ENCODE results near the gene NUSAP1.
"Not testable (repeated sequence)": the region's sequence is repeated elsewhere in the genome, so short reads cannot be mapped to it uniquely, and the experiment has no call there.

Gene NUSAP1

GRCh38 chr15:41411031-41411430 lies 78.3 kb downstream of the NUSAP1 start:
- DNase-seq (ENCODE audit: low spot score), result no peak
- no peak for FAIRE-seq

GRCh38 chr15:41411441-41411840 lies 78.8 kb downstream of the NUSAP1 start:
- no peak for DNase-seq (ENCODE audit: low spot score)
- FAIRE-seq, result no peak

DNA sequence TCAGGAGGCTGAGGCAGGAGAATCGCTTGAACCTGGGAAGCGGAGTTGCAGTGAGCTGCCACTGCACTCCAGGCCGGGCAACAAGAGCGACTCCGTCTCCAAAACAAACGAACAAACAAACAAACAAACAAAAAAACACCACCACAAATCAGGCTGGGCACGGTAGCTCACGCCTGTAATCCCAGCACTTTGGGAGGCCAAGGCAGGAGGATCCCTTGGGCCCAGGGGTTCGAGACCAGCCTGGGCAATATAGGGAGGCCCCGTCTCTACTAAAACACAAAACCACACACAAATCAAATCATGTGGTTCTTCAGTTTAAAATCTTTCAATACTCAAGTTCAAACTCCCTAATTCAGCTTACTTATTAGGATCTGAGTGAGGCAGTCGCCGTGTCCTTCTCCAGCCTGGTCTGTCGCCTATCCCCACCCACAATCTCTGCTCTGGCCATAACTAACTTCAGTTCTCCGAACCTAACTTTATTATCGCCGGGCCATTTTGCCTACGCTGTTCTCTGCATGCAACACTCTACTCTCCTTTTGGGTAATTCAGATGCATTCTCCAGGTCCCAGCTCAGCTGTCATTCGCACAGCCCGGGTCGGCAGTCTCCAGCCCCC lies 83.6 kb downstream of the NUSAP1 start:
- FAIRE-seq, result no peak
- no peak for DNase-seq (ENCODE audit: low spot score)

DNA sequence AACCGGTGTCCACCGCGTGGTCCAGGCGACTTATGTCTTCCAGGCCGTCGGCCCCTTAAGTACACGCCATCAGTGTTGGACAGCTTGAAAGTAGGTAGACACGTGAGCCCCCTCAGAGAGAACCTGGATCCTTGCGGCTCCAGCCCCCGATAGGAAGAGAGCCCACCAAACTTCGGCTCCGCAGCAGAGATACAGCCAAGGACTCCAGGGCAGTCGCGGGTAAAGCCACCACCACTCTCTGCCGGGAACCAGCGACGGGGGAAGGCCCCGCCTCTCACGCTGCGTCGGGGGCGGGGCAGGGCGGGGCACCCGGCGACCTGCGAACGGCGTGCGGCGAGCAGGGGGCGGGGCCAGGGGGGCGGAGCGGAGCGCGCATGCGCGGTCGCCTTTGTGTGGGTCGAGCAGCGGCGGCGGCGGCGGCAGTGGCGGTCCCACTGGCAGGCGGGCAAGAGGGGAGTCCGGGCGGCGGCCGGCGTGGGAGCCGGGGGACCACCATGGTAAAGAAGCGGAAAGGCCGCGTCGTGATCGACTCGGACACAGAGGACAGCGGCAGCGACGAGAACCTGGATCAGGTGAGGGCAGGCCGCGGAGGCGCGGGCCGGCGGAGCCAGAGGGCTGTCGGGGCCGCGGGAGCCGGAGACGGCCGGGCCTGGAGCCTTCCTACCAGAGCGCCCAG lies 84.2 kb downstream of the NUSAP1 start, which contains the start of gene RTF1:
Gene RTF1 (plus strand): TSS at position 354 of the 676 bp plus-strand sequence. CDS start 21 bp downstream, at position 375.
- DNase-seq (ENCODE audit: low spot score), result peak; percentile 98
- peak; percentile 40 for FAIRE-seq

DNA sequence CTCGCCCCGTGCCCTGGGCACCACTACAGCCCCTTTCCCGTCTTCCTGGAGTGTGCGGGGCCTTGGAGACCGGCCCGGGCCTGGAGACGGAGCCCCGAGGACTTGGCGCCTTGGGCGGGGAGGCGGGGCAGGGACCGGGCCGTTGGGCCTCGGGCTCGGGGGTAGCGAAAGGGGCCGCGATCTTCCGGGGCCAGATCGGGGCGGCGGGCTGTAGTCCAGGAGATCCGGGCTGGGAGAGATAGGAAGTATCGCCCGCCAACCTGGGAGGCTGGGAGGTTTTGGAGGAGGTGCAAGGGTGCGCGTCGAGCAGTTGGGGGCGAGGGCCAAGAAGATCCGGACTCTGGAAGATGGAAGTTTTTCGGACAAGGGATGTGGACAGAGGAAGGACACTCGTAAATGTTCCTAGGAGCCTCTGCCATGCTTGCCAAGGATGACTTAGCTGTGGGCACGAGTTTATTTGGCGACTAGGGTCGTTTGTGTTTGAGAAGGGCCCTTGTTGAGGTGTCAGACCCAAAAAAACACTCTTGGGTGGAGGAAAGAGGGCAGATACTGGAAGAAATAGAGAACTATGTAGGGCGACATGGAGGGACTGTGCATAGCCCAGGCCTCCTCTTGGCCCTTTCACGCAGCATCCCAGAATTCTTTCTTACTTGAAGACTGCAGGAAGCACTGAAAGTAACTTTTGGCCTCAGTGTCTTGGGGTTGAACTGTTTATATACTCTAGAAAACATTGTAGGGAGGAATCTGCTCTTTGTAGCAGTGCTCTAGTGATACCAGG lies 84.9 kb downstream of the NUSAP1 start:
- FAIRE-seq, result no peak
- DNase-seq (ENCODE audit: low spot score), result peak; percentile 57

- DNase-seq (ENCODE audit: low spot score), result no peak
- FAIRE-seq, result no peak
Observed at GRCh38 chr15:41423979-41424659, 91.4 kb downstream of the NUSAP1 start.

- FAIRE-seq, result no peak
Observed at GRCh38 chr15:41424809-41425208, 92.1 kb downstream of the NUSAP1 start.

GRCh38 chr15:41425907-41426306 lies 93.2 kb downstream of the NUSAP1 start:
- not testable (repeated sequence) for DNase-seq (ENCODE audit: low spot score); FAIRE-seq

More at GRCh38 chr15:41424809-41425208, 92.1 kb downstream of the NUSAP1 start:
- no peak for DNase-seq (ENCODE audit: low spot score)

GRCh38 chr15:41429003-41429890 lies 96.6 kb downstream of the NUSAP1 start:
- no peak for DNase-seq (ENCODE audit: low spot score)
- FAIRE-seq, result no peak
